NT2/D1 (cell line): ENCODE data around the gene STAT5B.

ENCODE experiments used
- SUZ12 ChIP-seq: IDR thresholded peaks from 2 replicates; pipeline ENCODE4 v1.6.1; 2011; ENCODE audit not compliant: insufficient read length, insufficient read depth; ENCODE audit errors: extremely low read depth
- YY1 ChIP-seq: IDR thresholded peaks from 2 replicates; pipeline ENCODE4 v1.6.1; 2011; ENCODE audit not compliant: insufficient read length, insufficient read depth

- TF ChIP-seq SUZ12 (no peak), YY1 (no peak)
These were observed 5.0 kb downstream of the STAT5B start for GRCh38 chr17:42271006-42271778.
